HepG2 (cell line): Measurements from ENCODE around the gene LGALS1. TPM values are rescaled to one million over a fixed set of nuclear protein-coding genes. Genes with fewer than 3 reads are reported as not detected.

Experiments used
- DNMT1 ChIP-seq: sonication (generic); formaldehyde crosslinking; IDR thresholded peaks from 2 replicates; pipeline ENCODE4 v1.5.1; 2020; ENCODE audit warnings: mild to moderate bottlenecking, missing genetic modification reagents
- FOXA3 ChIP-seq: IDR thresholded peaks from 2 replicates; pipeline ENCODE4 v1.6.1; 2016; ENCODE audit warnings: missing genetic modification reagents, missing compliant biosample characterization
- HDAC1 ChIP-seq: sonication (generic); formaldehyde crosslinking; IDR thresholded peaks from 2 replicates; pipeline ENCODE4 v1.5.1; 2020; ENCODE audit warnings: mild to moderate bottlenecking, missing genetic modification reagents
- MAZ ChIP-seq, 2 experiments: sonication (generic) in 1 of 2; formaldehyde crosslinking in 1 of 2; IDR thresholded peaks; 2 replicates each; pipeline versions ENCODE4 v1.5.0 to v1.6.1; 2012 to 2020; ENCODE audit warnings: low read depth in 2 of 2, mild to moderate bottlenecking in 2 of 2, borderline replicate concordance in 1 of 2, improper control_type of control experiment in 1 of 2, low read length in 1 of 2, missing genetic modification reagents in 1 of 2, moderate library complexity in 1 of 2
- ZEB1 ChIP-seq: IDR thresholded peaks from 2 replicates; pipeline ENCODE4 v1.6.1; 2012; ENCODE audit warnings: mild to moderate bottlenecking, low read depth, inconsistent platforms; ENCODE audit not compliant: insufficient replicate concordance
- ZNF577 ChIP-seq: sonication (generic); formaldehyde crosslinking; IDR thresholded peaks from 2 replicates; pipeline ENCODE4 v1.4.0; 2020; ENCODE audit warnings: mild to moderate bottlenecking, low read depth, missing genetic modification reagents, borderline replicate concordance
- polyA plus RNA-seq, 8 experiments: library from polyadenylated mRNA; depleted of rRNA in 3 of 8; stranded (reverse) in 7 of 8; unstranded in 1 of 8; fragments of >200 nt; fragmentation: Illumina TruSeq in 4 of 8; extraction: Trizol in 4 of 8; gene quantifications; 2 replicates each; pipeline versions ENCODE4 v1.2.1 to v1.2.3, GENCODE V29; 2011 to 2016; ENCODE audit warnings: low read depth in 4 of 8, missing spikeins in 1 of 8, mixed read lengths in 1 of 8; ENCODE audit not compliant: insufficient read depth in 1 of 8
- total RNA-seq, 5 experiments: library from RNA; depleted of rRNA; stranded (reverse); fragments of >200 nt; fragmentation: Illumina TruSeq; extraction: Trizol; gene quantifications; 2 replicates each; pipeline ENCODE4 v1.2.3, GENCODE V29; 2016; ENCODE audit warnings: low read depth in 1 of 5
- TF ChIP-seq, protein P1 (sequence below): sonication (generic); formaldehyde crosslinking; IDR thresholded peaks from 2 replicates; pipeline ENCODE4 v1.8.0; 2022; ENCODE audit warnings: low read depth, missing genetic modification reagents
- TF ChIP-seq, protein P2 (sequence below): sonication (generic); formaldehyde crosslinking; IDR thresholded peaks from 2 replicates; pipeline ENCODE4 v1.4.0; 2020; ENCODE audit warnings: missing genetic modification reagents
- TF ChIP-seq, protein P3 (sequence below): sonication (generic); formaldehyde crosslinking; IDR thresholded peaks from 2 replicates; pipeline ENCODE4 v1.4.0; 2020; ENCODE audit warnings: mild to moderate bottlenecking, missing genetic modification reagents
- TF ChIP-seq, protein P4 (sequence below): sonication (generic); formaldehyde crosslinking; IDR thresholded peaks from 2 replicates; pipeline ENCODE4 v1.9.0; 2022; ENCODE audit warnings: missing genetic modification reagents, mild to moderate bottlenecking, borderline replicate concordance
- TF ChIP-seq, protein P5 (sequence below): sonication (generic); formaldehyde crosslinking; conservative IDR thresholded peaks from 2 replicates; pipeline ENCODE4 v1.4.0; 2020; ENCODE audit warnings: mild to moderate bottlenecking, missing genetic modification reagents, moderate library complexity

Gene LGALS1
- total and polyA plus RNA-seq, 2 of the 13 experiments (the other 11 are each of a cell fraction or from before 2014, with no cell fraction given), result 103 to 858 TPM

DNA sequence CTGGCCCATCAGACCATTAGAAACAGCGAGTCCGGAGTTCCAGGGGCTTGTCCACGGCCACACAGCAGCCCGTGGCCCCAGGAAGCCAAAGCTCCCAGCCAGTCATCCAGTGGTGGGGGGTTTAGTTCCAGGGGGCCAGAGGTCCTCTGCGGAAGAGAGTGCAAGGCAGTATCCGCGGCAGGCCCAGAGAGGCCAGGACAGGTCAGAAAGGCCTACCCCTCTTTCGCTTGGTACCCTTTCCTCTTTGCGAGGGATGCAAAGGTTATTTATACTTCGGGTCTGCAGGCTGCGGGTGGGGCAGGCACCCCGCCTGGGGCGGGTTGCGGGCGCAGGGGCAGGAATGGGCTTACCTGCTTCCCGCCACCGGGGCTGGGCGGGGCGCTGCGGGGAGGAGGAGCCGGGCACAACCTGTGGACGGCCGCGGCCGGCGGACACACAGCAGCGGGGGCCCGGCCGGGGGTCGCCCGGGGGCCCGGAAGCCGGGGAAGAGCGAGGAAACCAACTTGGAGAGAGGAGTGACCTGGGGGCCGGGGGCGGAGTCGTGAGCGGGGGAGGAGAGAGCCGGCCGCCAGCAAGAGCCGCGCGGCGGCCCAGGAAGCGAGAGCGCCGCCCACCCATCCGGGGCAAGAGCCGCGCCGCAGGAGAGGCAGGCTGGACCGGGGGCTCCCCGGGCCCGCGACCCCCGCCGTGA lies 36.2 kb upstream of the LGALS1 start, which contains the start of gene SH3BP1 (continued):
- 0 out of 2 replicates have a peak, but pooled peaks have one; percentile 23 for TF ChIP-seq MAZ (IDR thresholded peaks at IDR 0.05; ENCODE audit: borderline replicate concordance, low read depth, low read length)
- no peak for TF ChIP-seq MAZ (CRISPR knock-in tag; IDR thresholded peaks at IDR 0.05; ENCODE audit: low read depth)
- TF ChIP-seq, protein P1, sequence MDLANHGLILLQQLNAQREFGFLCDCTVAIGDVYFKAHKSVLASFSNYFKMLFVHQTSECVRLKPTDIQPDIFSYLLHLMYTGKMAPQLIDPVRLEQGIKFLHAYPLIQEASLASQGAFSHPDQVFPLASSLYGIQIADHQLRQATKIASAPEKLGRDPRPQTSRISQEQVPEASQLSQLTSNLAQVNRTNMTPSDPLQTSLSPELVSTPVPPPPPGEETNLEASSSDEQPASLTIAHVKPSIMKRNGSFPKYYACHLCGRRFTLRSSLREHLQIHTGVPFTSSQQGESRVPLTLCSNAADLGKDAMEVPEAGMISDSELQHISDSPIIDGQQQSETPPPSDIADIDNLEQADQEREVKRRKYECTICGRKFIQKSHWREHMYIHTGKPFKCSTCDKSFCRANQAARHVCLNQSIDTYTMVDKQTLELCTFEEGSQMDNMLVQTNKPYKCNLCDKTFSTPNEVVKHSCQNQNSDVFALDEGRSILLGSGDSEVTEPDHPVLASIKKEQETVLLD (CRISPR knock-in tag), result peak; percentile 76; the same call in 1 of the 2 replicates
- TF ChIP-seq FOXA3 (CRISPR knock-in tag), result 0 out of 2 replicates have a peak, but pooled peaks have one; percentile 16
- peak; percentile 53 for TF ChIP-seq ZEB1
- TF ChIP-seq, protein P2, sequence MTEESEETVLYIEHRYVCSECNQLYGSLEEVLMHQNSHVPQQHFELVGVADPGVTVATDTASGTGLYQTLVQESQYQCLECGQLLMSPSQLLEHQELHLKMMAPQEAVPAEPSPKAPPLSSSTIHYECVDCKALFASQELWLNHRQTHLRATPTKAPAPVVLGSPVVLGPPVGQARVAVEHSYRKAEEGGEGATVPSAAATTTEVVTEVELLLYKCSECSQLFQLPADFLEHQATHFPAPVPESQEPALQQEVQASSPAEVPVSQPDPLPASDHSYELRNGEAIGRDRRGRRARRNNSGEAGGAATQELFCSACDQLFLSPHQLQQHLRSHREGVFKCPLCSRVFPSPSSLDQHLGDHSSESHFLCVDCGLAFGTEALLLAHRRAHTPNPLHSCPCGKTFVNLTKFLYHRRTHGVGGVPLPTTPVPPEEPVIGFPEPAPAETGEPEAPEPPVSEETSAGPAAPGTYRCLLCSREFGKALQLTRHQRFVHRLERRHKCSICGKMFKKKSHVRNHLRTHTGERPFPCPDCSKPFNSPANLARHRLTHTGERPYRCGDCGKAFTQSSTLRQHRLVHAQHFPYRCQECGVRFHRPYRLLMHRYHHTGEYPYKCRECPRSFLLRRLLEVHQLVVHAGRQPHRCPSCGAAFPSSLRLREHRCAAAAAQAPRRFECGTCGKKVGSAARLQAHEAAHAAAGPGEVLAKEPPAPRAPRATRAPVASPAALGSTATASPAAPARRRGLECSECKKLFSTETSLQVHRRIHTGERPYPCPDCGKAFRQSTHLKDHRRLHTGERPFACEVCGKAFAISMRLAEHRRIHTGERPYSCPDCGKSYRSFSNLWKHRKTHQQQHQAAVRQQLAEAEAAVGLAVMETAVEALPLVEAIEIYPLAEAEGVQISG (CRISPR knock-in tag), result 0 out of 2 replicates have a peak, but pooled peaks have one; percentile 36
- TF ChIP-seq, protein P3, sequence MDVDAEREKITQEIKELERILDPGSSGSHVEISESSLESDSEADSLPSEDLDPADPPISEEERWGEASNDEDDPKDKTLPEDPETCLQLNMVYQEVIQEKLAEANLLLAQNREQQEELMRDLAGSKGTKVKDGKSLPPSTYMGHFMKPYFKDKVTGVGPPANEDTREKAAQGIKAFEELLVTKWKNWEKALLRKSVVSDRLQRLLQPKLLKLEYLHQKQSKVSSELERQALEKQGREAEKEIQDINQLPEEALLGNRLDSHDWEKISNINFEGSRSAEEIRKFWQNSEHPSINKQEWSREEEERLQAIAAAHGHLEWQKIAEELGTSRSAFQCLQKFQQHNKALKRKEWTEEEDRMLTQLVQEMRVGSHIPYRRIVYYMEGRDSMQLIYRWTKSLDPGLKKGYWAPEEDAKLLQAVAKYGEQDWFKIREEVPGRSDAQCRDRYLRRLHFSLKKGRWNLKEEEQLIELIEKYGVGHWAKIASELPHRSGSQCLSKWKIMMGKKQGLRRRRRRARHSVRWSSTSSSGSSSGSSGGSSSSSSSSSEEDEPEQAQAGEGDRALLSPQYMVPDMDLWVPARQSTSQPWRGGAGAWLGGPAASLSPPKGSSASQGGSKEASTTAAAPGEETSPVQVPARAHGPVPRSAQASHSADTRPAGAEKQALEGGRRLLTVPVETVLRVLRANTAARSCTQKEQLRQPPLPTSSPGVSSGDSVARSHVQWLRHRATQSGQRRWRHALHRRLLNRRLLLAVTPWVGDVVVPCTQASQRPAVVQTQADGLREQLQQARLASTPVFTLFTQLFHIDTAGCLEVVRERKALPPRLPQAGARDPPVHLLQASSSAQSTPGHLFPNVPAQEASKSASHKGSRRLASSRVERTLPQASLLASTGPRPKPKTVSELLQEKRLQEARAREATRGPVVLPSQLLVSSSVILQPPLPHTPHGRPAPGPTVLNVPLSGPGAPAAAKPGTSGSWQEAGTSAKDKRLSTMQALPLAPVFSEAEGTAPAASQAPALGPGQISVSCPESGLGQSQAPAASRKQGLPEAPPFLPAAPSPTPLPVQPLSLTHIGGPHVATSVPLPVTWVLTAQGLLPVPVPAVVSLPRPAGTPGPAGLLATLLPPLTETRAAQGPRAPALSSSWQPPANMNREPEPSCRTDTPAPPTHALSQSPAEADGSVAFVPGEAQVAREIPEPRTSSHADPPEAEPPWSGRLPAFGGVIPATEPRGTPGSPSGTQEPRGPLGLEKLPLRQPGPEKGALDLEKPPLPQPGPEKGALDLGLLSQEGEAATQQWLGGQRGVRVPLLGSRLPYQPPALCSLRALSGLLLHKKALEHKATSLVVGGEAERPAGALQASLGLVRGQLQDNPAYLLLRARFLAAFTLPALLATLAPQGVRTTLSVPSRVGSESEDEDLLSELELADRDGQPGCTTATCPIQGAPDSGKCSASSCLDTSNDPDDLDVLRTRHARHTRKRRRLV, result 0 out of 2 replicates have a peak, but pooled peaks have one; percentile 63
- TF ChIP-seq, protein P4, sequence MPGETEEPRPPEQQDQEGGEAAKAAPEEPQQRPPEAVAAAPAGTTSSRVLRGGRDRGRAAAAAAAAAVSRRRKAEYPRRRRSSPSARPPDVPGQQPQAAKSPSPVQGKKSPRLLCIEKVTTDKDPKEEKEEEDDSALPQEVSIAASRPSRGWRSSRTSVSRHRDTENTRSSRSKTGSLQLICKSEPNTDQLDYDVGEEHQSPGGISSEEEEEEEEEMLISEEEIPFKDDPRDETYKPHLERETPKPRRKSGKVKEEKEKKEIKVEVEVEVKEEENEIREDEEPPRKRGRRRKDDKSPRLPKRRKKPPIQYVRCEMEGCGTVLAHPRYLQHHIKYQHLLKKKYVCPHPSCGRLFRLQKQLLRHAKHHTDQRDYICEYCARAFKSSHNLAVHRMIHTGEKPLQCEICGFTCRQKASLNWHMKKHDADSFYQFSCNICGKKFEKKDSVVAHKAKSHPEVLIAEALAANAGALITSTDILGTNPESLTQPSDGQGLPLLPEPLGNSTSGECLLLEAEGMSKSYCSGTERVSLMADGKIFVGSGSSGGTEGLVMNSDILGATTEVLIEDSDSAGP, result no peak; the same call in 1 of the 2 replicates
- TF ChIP-seq ZNF577 (CRISPR knock-in tag), result 0 out of 2 replicates have a peak, but pooled peaks have one; percentile 22
- TF ChIP-seq, protein P5, sequence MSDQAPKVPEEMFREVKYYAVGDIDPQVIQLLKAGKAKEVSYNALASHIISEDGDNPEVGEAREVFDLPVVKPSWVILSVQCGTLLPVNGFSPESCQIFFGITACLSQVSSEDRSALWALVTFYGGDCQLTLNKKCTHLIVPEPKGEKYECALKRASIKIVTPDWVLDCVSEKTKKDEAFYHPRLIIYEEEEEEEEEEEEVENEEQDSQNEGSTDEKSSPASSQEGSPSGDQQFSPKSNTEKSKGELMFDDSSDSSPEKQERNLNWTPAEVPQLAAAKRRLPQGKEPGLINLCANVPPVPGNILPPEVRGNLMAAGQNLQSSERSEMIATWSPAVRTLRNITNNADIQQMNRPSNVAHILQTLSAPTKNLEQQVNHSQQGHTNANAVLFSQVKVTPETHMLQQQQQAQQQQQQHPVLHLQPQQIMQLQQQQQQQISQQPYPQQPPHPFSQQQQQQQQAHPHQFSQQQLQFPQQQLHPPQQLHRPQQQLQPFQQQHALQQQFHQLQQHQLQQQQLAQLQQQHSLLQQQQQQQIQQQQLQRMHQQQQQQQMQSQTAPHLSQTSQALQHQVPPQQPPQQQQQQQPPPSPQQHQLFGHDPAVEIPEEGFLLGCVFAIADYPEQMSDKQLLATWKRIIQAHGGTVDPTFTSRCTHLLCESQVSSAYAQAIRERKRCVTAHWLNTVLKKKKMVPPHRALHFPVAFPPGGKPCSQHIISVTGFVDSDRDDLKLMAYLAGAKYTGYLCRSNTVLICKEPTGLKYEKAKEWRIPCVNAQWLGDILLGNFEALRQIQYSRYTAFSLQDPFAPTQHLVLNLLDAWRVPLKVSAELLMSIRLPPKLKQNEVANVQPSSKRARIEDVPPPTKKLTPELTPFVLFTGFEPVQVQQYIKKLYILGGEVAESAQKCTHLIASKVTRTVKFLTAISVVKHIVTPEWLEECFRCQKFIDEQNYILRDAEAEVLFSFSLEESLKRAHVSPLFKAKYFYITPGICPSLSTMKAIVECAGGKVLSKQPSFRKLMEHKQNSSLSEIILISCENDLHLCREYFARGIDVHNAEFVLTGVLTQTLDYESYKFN (CRISPR knock-in tag), result peak; percentile 58
- 0 out of 2 replicates have a peak, but pooled peaks have one; percentile 57 for TF ChIP-seq DNMT1 (CRISPR knock-in tag)
- TF ChIP-seq HDAC1, result peak; percentile 52
